ENCODE results near the gene DUSP1.

DNA sequence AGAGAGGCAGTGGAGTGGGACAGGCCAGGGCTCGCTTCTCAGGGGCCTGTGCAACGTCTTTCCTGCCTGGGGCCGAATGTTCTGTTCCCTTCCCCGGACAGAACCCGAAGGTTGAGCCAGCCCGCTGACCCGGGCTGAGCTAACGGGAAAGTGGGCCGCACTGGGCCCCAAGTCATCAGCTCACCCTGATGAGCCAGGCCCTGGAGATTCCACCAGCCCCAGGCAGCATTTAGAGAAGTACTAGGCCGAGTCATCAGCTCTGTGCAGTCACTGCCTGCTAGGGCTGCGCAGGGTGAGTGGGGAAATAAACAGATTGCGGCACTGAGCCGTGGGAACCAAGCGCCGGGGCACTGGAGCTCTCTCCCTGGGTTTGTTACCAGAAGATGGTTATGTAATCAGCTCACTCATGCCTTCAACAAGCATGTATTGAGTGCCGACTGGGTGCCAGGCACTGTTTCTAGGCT is 29.1 kb upstream of the DUSP1 start:
- TF ChIP-seq, protein P1, sequence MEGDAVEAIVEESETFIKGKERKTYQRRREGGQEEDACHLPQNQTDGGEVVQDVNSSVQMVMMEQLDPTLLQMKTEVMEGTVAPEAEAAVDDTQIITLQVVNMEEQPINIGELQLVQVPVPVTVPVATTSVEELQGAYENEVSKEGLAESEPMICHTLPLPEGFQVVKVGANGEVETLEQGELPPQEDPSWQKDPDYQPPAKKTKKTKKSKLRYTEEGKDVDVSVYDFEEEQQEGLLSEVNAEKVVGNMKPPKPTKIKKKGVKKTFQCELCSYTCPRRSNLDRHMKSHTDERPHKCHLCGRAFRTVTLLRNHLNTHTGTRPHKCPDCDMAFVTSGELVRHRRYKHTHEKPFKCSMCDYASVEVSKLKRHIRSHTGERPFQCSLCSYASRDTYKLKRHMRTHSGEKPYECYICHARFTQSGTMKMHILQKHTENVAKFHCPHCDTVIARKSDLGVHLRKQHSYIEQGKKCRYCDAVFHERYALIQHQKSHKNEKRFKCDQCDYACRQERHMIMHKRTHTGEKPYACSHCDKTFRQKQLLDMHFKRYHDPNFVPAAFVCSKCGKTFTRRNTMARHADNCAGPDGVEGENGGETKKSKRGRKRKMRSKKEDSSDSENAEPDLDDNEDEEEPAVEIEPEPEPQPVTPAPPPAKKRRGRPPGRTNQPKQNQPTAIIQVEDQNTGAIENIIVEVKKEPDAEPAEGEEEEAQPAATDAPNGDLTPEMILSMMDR (IDR thresholded peaks at IDR 0.05): no peak
- TF ChIP-seq POLR2A (IDR thresholded peaks at IDR 0.05): no peak
